ENCODE results near the gene FAM118B. TPM values are rescaled to one million over a fixed set of nuclear protein-coding genes. Genes with fewer than 3 reads are reported as not detected.

FAM118B gene
- total RNA-seq, 1 donor from 2014 or later = 28.3 TPM

DNA sequence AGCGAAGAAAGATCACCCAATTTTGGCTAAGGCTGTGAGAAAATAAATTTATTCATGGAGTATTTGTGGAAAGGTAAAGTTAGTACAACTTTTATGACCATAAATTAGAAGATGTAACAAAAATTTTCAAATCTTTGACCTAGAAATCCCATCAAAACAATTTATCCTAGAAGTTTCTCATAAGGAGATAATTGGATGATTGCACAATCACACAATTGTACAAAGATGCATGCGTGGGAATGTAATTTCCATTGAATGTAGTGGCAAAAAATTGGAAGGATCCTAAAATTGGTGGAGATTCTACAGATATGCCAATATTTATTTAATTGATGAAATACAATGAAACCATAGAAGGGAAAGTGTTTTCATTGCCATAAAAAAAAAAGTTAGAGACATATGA is 45.6 kb downstream of the FAM118B start:
- H3K27ac Mint-ChIP-seq (ENCODE audit: unreplicated experiment) = no peak overlapping the region
- Histone ChIP-seq H2AFZ (ENCODE audit: low read depth, low read length) (no peak overlapping the region), H4K20me1 (ENCODE audit: insufficient read depth, low read length) (peaks cover 45% of the 10 kb centered on the region), H3K4me1 (ENCODE audit: insufficient read depth, low read length) (peaks cover 8% of the 10 kb centered on the region), H3K27me3 (ENCODE audit: insufficient read depth, low read length) (no peaks in the 10 kb centered on the region), H3K4me2 (ENCODE audit: low read length) (no peak overlapping the region), H3K36me3 (ENCODE audit: insufficient read depth, low read length) (peaks cover 30% of the 10 kb centered on the region), H3K9me3 (ENCODE audit: insufficient read depth, low read depth, low read length) (no peaks in the 10 kb centered on the region), H3K79me2 (ENCODE audit: insufficient read depth, low read length) (no peaks in the 10 kb centered on the region), H3K4me3 (ENCODE audit: insufficient read depth, low read depth, low read length) (no peak overlapping the region), H3K27ac (ENCODE audit: low read depth, low read length) (no peak overlapping the region), H3K9ac (ENCODE audit: low read length) (no peak overlapping the region)
- H3K9me3 Mint-ChIP-seq (ENCODE audit: unreplicated experiment) = no peaks in the 10 kb centered on the region
- DNase-seq (ENCODE audit: low read depth) = no peak
- no peaks in the 10 kb centered on the region for H3K27me3 Mint-ChIP-seq (ENCODE audit: low read depth, unreplicated experiment)
- no peak for FAIRE-seq
- H3K4me3 Mint-ChIP-seq (ENCODE audit: unreplicated experiment) = no peak overlapping the region
- H3K4me1 Mint-ChIP-seq (ENCODE audit: low read depth, unreplicated experiment) = peaks cover 8% of the 10 kb centered on the region
- peaks cover 17% of the 10 kb centered on the region for H3K36me3 Mint-ChIP-seq (ENCODE audit: low read depth, unreplicated experiment)
- no peak for TF ChIP-seq EZH2 (IDR thresholded peaks at IDR 0.05; ENCODE audit: insufficient read depth, low read length)
- no peak for TF ChIP-seq CTCF (IDR thresholded peaks at IDR 0.05; ENCODE audit: insufficient read depth, low read depth, low read length)

GRCh38 chr11:126257764-126258163 is 46.2 kb downstream of the FAM118B start:
- H3K9me3 ChIP-seq (ENCODE audit: insufficient read depth, low read depth, low read length) = no peaks in the 10 kb centered on the region
- H3K9ac ChIP-seq (ENCODE audit: low read length) = no peak overlapping the region
- H2AFZ ChIP-seq (ENCODE audit: low read depth, low read length) = no peak overlapping the region
- Mint-ChIP-seq H3K4me1 (ENCODE audit: low read depth, unreplicated experiment) (peaks cover 8% of the 10 kb centered on the region), H3K27ac (ENCODE audit: unreplicated experiment) (no peak overlapping the region), H3K36me3 (ENCODE audit: low read depth, unreplicated experiment) (peaks cover 17% of the 10 kb centered on the region), H3K27me3 (ENCODE audit: low read depth, unreplicated experiment) (no peaks in the 10 kb centered on the region), H3K9me3 (ENCODE audit: unreplicated experiment) (no peaks in the 10 kb centered on the region), H3K4me3 (ENCODE audit: unreplicated experiment) (no peak overlapping the region)
- H3K36me3 ChIP-seq (ENCODE audit: insufficient read depth, low read length) = peaks cover 34% of the 10 kb centered on the region
- peaks cover 48% of the 10 kb centered on the region for H4K20me1 ChIP-seq (ENCODE audit: insufficient read depth, low read length)
- peaks cover 8% of the 10 kb centered on the region for H3K4me1 ChIP-seq (ENCODE audit: insufficient read depth, low read length)
- H3K27ac ChIP-seq (ENCODE audit: low read depth, low read length) = no peak overlapping the region
- FAIRE-seq (no peak), DNase-seq (ENCODE audit: low read depth) (peak; percentile 70)
- H3K27me3 ChIP-seq (ENCODE audit: insufficient read depth, low read length) = no peaks in the 10 kb centered on the region
- TF ChIP-seq CTCF (IDR thresholded peaks at IDR 0.05; ENCODE audit: insufficient read depth, low read depth, low read length) (no peak), EZH2 (IDR thresholded peaks at IDR 0.05; ENCODE audit: insufficient read depth, low read length) (no peak)
- H3K79me2 ChIP-seq (ENCODE audit: insufficient read depth, low read length) = no peaks in the 10 kb centered on the region
- no peak overlapping the region for H3K4me3 ChIP-seq (ENCODE audit: insufficient read depth, low read depth, low read length)
- peak overlapping the region; percentile 16 for H3K4me2 ChIP-seq (ENCODE audit: low read length)

- H3K36me3 Mint-ChIP-seq (ENCODE audit: low read depth, unreplicated experiment) = peaks cover 21% of the 10 kb centered on the region
These were observed 50.6 kb downstream of the FAM118B start for GRCh38 chr11:126262216-126262615.

More at GRCh38 chr11:126262216-126262615, 50.6 kb downstream of the FAM118B start:
- H3K9me3 Mint-ChIP-seq (ENCODE audit: unreplicated experiment) = no peaks in the 10 kb centered on the region
- Histone ChIP-seq H3K9me3 (ENCODE audit: insufficient read depth, low read depth, low read length) (no peaks in the 10 kb centered on the region), H3K9ac (ENCODE audit: low read length) (no peak overlapping the region), H3K4me2 (ENCODE audit: low read length) (no peak overlapping the region), H3K27ac (ENCODE audit: low read depth, low read length) (no peak overlapping the region), H4K20me1 (ENCODE audit: insufficient read depth, low read length) (peaks cover 70% of the 10 kb centered on the region), H3K4me1 (ENCODE audit: insufficient read depth, low read length) (peaks cover 10% of the 10 kb centered on the region), H3K4me3 (ENCODE audit: insufficient read depth, low read depth, low read length) (no peak overlapping the region), H3K79me2 (ENCODE audit: insufficient read depth, low read length) (peaks cover 15% of the 10 kb centered on the region), H2AFZ (ENCODE audit: low read depth, low read length) (no peak overlapping the region), H3K36me3 (ENCODE audit: insufficient read depth, low read length) (peaks cover 61% of the 10 kb centered on the region), H3K27me3 (ENCODE audit: insufficient read depth, low read length) (no peaks in the 10 kb centered on the region)
- no peak overlapping the region for H3K27ac Mint-ChIP-seq (ENCODE audit: unreplicated experiment)
- TF ChIP-seq CTCF (IDR thresholded peaks at IDR 0.05; ENCODE audit: insufficient read depth, low read depth, low read length) (no peak), EZH2 (IDR thresholded peaks at IDR 0.05; ENCODE audit: insufficient read depth, low read length) (no peak)
- no peak overlapping the region for H3K4me3 Mint-ChIP-seq (ENCODE audit: unreplicated experiment)
- DNase-seq (ENCODE audit: low read depth) (no peak), FAIRE-seq (no peak)
- no peaks in the 10 kb centered on the region for H3K27me3 Mint-ChIP-seq (ENCODE audit: low read depth, unreplicated experiment)
- H3K4me1 Mint-ChIP-seq (ENCODE audit: low read depth, unreplicated experiment) = peaks cover 15% of the 10 kb centered on the region

Data from astrocyte (in vitro differentiated cells and primary cell).